A549 (cell line): ENCODE data around the gene CDX2. TPM values are rescaled to one million over a fixed set of nuclear protein-coding genes. Genes with fewer than 3 reads are reported as not detected.

ENCODE experiments used
- ATAC-seq, 2 experiments: fragments of 200-7000 bp in 1 of 2; fragments of >200 bp in 1 of 2; cut with Nextera tagmentation in 1 of 2; cut with Tn5 transposase in 1 of 2; 3 replicates each; pipeline versions ENCODE4 v1.8.0 to v1.9.1; 2018 to 2020; ENCODE audit warnings: mild to moderate bottlenecking in 1 of 2, moderate library complexity in 1 of 2
- CTCF ChIA-PET: fragments of 300-600 bp; sonication (Branson Sonifier 250); formaldehyde crosslinking; extraction: SDS; loops from one replicate; lab custom pipeline; 2021; ENCODE audit warnings: antibody characterized with exemption, inconsistent platforms; lab: Yijun Ruan, JAX
- POLR2A ChIA-PET: fragments of 350-600 bp; formaldehyde crosslinking; extraction: SDS; loops from one replicate; lab custom pipeline; 2021; ENCODE audit warnings: antibody characterized with exemption, inconsistent platforms; lab: Yijun Ruan, JAX
- DNase-seq, 2 experiments: peaks; one replicate each; pipeline versions ENCODE4 v3.0.0 to v3.0.0-alpha.2; 2011 to 2016; ENCODE audit warnings: low read depth in 1 of 2, low spot score in 1 of 2
- FAIRE-seq: peaks from 2 replicates; lab custom pipeline; 2011; peaks lifted over from hg19 to GRCh38; lab: Jason Lieb, UNC
- H3K27ac ChIP-seq, 2 experiments: fragments of >200 bp; sonication (Bioruptor Twin); formaldehyde crosslinking; 3 replicates each; pipeline ENCODE4 v1.5.1; 2016 to 2017
- H3K4me1 ChIP-seq: fragments of >200 bp; sonication (Bioruptor Twin); formaldehyde crosslinking; 3 replicates; pipeline ENCODE4 v1.6.1; 2016
- H3K4me2 ChIP-seq: fragments of >200 bp; sonication (Bioruptor Twin); formaldehyde crosslinking; 3 replicates; pipeline ENCODE4 v1.6.1; 2016
- H3K4me3 ChIP-seq: fragments of >200 bp; sonication (Bioruptor Twin); formaldehyde crosslinking; 3 replicates; pipeline ENCODE4 v1.5.1; 2016
- H3K9me3 ChIP-seq: fragments of >200 bp; sonication (Bioruptor Twin); formaldehyde crosslinking; 3 replicates; pipeline ENCODE4 v1.6.1; 2016
- BHLHE40 ChIP-seq: IDR thresholded peaks from 2 replicates; pipeline ENCODE4 v1.6.1; 2012; ENCODE audit warnings: low read depth, low read length, inconsistent platforms
- CBX2 ChIP-seq: fragments of 200-600 bp; sonication (generic); IDR thresholded peaks from 2 replicates; pipeline ENCODE4 v1.6.1; 2016; ENCODE audit warnings: low read depth, mild to moderate bottlenecking, borderline replicate concordance
- CEBPB ChIP-seq, 2 experiments: fragments of >200 bp in 1 of 2; sonication (Bioruptor Twin) in 1 of 2; formaldehyde crosslinking in 1 of 2; IDR thresholded peaks; 2 replicates each; pipeline ENCODE4 v1.6.1; 2012 to 2016
- CHD2 ChIP-seq: fragments of 150-350 bp; IDR thresholded peaks from 2 replicates; pipeline ENCODE4 v1.6.1; 2014; ENCODE audit warnings: low read length; ENCODE audit not compliant: partially characterized antibody
- EHMT2 ChIP-seq: fragments of 200-600 bp; sonication (generic); IDR thresholded peaks from 2 replicates; pipeline ENCODE4 v1.6.1; 2016; ENCODE audit warnings: antibody characterized with exemption, low read depth, mild to moderate bottlenecking, moderate library complexity
- EP300 ChIP-seq, 2 experiments: fragments of >200 bp; sonication (Bioruptor Twin); formaldehyde crosslinking; IDR thresholded peaks; 2 replicates in 1 of 2; 3 replicates in 1 of 2; pipeline ENCODE4 v1.6.1; 2016 to 2017
- ESRRA ChIP-seq: fragments of 150-350 bp; IDR thresholded peaks from 2 replicates; pipeline ENCODE4 v1.6.1; 2014; ENCODE audit warnings: mild to moderate bottlenecking, low read length, borderline replicate concordance
- FOSB ChIP-seq: fragments of 250-450 bp; sonication (Bioruptor Pico); IDR thresholded peaks from 2 replicates; pipeline ENCODE4 v1.5.0; 2020; ENCODE audit warnings: mild to moderate bottlenecking, moderate library complexity
- FOSL2 ChIP-seq, 2 experiments: fragments of 450-650 bp in 1 of 2; fragments of >200 bp in 1 of 2; sonication (Bioruptor Twin) in 1 of 2; formaldehyde crosslinking; IDR thresholded peaks; 2 replicates each; pipeline versions ENCODE4 v1.5.0 to v1.6.1; 2016 to 2020; ENCODE audit warnings: mild to moderate bottlenecking in 1 of 2, moderate library complexity in 1 of 2
- FOXS1 ChIP-seq: fragments of 250-450 bp; sonication (Bioruptor Pico); IDR thresholded peaks from 2 replicates; pipeline ENCODE4 v1.5.0; 2020; ENCODE audit warnings: mild to moderate bottlenecking, moderate library complexity
- HDAC2 ChIP-seq: fragments of 200-600 bp; sonication (generic); IDR thresholded peaks from 2 replicates; pipeline ENCODE4 v1.6.1; 2016
- HEYL ChIP-seq: fragments of 250-450 bp; sonication (Bioruptor Pico); IDR thresholded peaks from 2 replicates; pipeline ENCODE4 v1.8.0; 2021; ENCODE audit warnings: mild to moderate bottlenecking, moderate library complexity
- HOXB13 ChIP-seq: fragments of 250-450 bp; sonication (Bioruptor Pico); IDR thresholded peaks from 2 replicates; pipeline ENCODE4 v1.5.0; 2020; ENCODE audit warnings: low read depth, mild to moderate bottlenecking, moderate library complexity
- NPAS2 ChIP-seq: fragments of 250-450 bp; sonication (Bioruptor Pico); IDR thresholded peaks from 2 replicates; pipeline ENCODE4 v1.8.0; 2022; ENCODE audit warnings: mild to moderate bottlenecking, moderate library complexity, borderline replicate concordance
- NR3C1 ChIP-seq: fragments of >200 bp; sonication (Bioruptor Twin); formaldehyde crosslinking; IDR thresholded peaks from 3 replicates; pipeline ENCODE4 v1.6.1; 2017
- PHF8 ChIP-seq: fragments of 200-600 bp; sonication (generic); IDR thresholded peaks from 2 replicates; pipeline ENCODE4 v1.6.1; 2016; ENCODE audit warnings: low read depth, mild to moderate bottlenecking, antibody characterized with exemption, moderate library complexity, borderline replicate concordance
- POLR2A ChIP-seq: IDR thresholded peaks from 2 replicates; pipeline ENCODE4 v1.6.1; 2012; ENCODE audit warnings: mild to moderate bottlenecking, low read length
- POLR2AphosphoS2 ChIP-seq: conservative IDR thresholded peaks from 2 replicates; pipeline ENCODE4 v1.6.1; 2012; ENCODE audit warnings: low read length, improper control_type of control experiment, inconsistent platforms
- RAD21 ChIP-seq, 2 experiments: fragments of >200 bp in 1 of 2; sonication (Bioruptor Twin) in 1 of 2; formaldehyde crosslinking in 1 of 2; IDR thresholded peaks in 1 of 2; conservative IDR thresholded peaks in 1 of 2; 2 replicates in 1 of 2; 3 replicates in 1 of 2; pipeline ENCODE4 v1.6.1; 2012 to 2018; ENCODE audit warnings: inconsistent platforms in 1 of 2
- SMC3 ChIP-seq: fragments of >200 bp; sonication (Bioruptor Twin); formaldehyde crosslinking; IDR thresholded peaks from 3 replicates; pipeline ENCODE4 v1.6.1; 2018; ENCODE audit warnings: inconsistent platforms
- SREBF2 ChIP-seq: fragments of 450-650 bp; IDR thresholded peaks from 2 replicates; pipeline ENCODE4 v1.6.1; 2014; ENCODE audit warnings: mild to moderate bottlenecking, moderate library complexity
- TP53 ChIP-seq: fragments of 250-450 bp; sonication (Bioruptor Pico); IDR thresholded peaks from 2 replicates; pipeline ENCODE4 v1.5.0; 2021; ENCODE audit warnings: mild to moderate bottlenecking, moderate library complexity
- ZNF302 ChIP-seq: fragments of 250-450 bp; sonication (Bioruptor Pico); IDR thresholded peaks from 2 replicates; pipeline ENCODE4 v1.9.0; 2021; ENCODE audit warnings: inconsistent platforms, mild to moderate bottlenecking, moderate library complexity
- WGBS: methylation state at CpG from one replicate; pipeline ENCODE4 v1.1.6; 2017; ENCODE audit errors: missing lambda C conversion rate; 5-methylcytosine and 5-hydroxymethylcytosine counted together
- polyA plus RNA-seq, 4 experiments: library from polyadenylated mRNA; depleted of rRNA in 3 of 4; stranded (reverse); fragments of >200 nt; fragmentation: RNase III in 1 of 4; extraction: RNeasy Plus Mini Kit Qiagen cat#74134 plus additional on column Dnase treatment in 1 of 4; gene quantifications; 2 replicates in 3 of 4; 3 replicates in 1 of 4; pipeline ENCODE4 v1.2.3, GENCODE V29; 2011 to 2017
- TF ChIP-seq, protein P1 (sequence below): fragments of 250-450 bp; sonication (Bioruptor Pico); IDR thresholded peaks from 2 replicates; pipeline ENCODE4 v1.5.0; 2021; ENCODE audit warnings: mild to moderate bottlenecking, moderate library complexity, borderline replicate concordance
- TF ChIP-seq, protein P2 (sequence below): IDR thresholded peaks from 2 replicates; pipeline ENCODE4 v1.6.1; 2012
- TF ChIP-seq, protein P3 (sequence below): fragments of >200 bp; sonication (Bioruptor Twin); formaldehyde crosslinking; IDR thresholded peaks from 3 replicates; pipeline ENCODE4 v1.5.1; 2016
- TF ChIP-seq, protein P4 (sequence below): fragments of 450-650 bp; IDR thresholded peaks from 2 replicates; pipeline ENCODE4 v1.6.1; 2014; ENCODE audit warnings: antibody characterized with exemption
- TF ChIP-seq, protein P5 (sequence below): fragments of 150-350 bp; IDR thresholded peaks from 2 replicates; pipeline ENCODE4 v1.6.1; 2014; ENCODE audit warnings: low read depth, mild to moderate bottlenecking, low read length

Gene CDX2
- polyA plus RNA-seq, 2 of the 4 experiments (the other 2 are of a cell fraction) = 0.14 to 0.19 TPM

DNA sequence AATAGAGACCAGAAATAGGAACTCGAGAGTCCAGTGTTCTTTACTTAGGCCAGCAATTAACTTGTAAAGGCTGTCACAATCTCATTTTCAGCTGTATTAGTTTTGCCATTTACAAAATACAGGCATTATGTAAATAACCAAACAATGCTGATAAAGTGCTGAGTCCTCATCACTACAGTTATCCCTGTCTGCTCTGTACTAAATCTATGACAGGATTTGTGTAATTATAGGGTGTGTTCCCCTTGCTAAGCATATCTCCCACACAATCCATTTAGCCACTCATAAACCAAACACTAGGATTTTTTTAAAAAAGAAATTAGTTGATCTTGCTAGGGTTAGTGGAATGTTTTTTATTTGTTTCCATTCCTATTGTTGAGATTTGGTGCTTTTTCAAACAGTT is 26.1 kb downstream of the CDX2 start (continued):
- TF ChIP-seq, protein P1, sequence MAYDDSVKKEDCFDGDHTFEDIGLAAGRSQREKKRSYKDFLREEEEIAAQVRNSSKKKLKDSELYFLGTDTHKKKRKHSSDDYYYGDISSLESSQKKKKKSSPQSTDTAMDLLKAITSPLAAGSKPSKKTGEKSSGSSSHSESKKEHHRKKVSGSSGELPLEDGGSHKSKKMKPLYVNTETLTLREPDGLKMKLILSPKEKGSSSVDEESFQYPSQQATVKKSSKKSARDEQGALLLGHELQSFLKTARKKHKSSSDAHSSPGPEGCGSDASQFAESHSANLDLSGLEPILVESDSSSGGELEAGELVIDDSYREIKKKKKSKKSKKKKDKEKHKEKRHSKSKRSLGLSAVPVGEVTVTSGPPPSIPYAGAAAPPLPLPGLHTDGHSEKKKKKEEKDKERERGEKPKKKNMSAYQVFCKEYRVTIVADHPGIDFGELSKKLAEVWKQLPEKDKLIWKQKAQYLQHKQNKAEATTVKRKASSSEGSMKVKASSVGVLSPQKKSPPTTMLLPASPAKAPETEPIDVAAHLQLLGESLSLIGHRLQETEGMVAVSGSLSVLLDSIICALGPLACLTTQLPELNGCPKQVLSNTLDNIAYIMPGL (CRISPR knock-in tag) = no peak
- TF ChIP-seq PHF8 = no peak
- TF ChIP-seq, protein P2, sequence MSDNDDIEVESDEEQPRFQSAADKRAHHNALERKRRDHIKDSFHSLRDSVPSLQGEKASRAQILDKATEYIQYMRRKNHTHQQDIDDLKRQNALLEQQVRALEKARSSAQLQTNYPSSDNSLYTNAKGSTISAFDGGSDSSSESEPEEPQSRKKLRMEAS = no peak
- TF ChIP-seq BHLHE40 = no peak
- TF ChIP-seq RAD21 (conservative IDR thresholded peaks at IDR 0.05 in 1 of 2, IDR thresholded peaks at IDR 0.05 in 1 of 2) = no peak

DNA sequence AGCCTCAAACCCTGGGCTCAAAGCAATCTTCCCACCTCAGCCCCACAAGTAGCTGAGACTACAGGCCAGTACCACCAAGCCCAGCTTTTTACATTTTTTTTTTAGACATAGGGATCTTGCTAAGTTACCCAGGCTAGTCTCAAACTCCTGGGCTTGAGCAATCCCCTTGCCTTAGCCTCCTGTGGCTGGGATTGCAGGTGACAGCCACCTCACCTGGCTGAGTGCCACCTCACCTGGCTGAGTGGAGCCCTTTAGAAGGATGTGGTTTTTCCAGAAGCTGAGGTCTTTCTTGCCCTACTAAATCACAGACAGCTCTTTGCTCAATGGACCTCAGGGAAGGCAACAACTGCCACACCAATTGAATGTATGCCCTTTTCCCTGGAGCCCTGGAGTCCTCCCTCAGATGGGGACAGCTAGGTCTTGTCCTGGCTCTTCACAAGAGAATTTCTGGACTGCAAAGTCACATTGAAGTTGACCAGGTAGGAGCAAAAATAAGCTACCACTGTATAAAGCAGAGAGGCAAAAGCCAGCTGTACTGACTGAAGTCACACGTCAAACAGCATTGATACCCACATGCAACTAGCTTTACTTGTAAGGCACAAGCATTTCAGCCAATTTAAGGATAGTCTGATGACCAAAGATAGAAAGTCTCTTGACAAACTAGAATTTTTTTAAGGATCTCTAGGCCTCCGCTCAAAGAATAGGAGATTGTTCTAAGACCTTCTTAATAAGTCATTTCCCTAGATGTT is 35.4 kb downstream of the CDX2 start:
- POLR2A ChIA-PET = interaction anchor here (0.6 kb wide), 1 partner anchor 20 kb away, joined by 3 read pairs; no protein-coding TSS in a partner anchor
- H3K27ac ChIP-seq = no peak overlapping the region
- TF ChIP-seq POLR2A (no peak), SREBF2 (no peak), CBX2 (no peak), FOXS1 (CRISPR knock-in tag) (no peak), TP53 (CRISPR knock-in tag) (no peak), HOXB13 (CRISPR knock-in tag) (no peak), RAD21 (conservative IDR thresholded peaks at IDR 0.05 in 1 of 2, IDR thresholded peaks at IDR 0.05 in 1 of 2) (no peak), EHMT2 (no peak), FOSB (CRISPR knock-in tag) (no peak), PHF8 (no peak), CHD2 (no peak), EP300 (IDR thresholded peaks at IDR 0.05) (no peak), SMC3 (no peak)
- TF ChIP-seq, all 56 proteins: peak for 0
- H3K4me1 ChIP-seq = no peaks in the 10 kb centered on the region
- no peak for ATAC-seq
- no peaks in the 10 kb centered on the region for H3K9me3 ChIP-seq
- no peak for DNase-seq
- H3K4me2 ChIP-seq = no peak overlapping the region
- 71% methylated on average over 2 of the region's 2 CpGs for WGBS
- no peak for FAIRE-seq
- CTCF ChIA-PET = interaction anchor here (0.7 to 1.7 kb wide), 2 partner anchors 9 to 21 kb away, joined by 3 to 4 read pairs; no protein-coding TSS in a partner anchor
- H3K4me3 ChIP-seq = no peak overlapping the region

DNA sequence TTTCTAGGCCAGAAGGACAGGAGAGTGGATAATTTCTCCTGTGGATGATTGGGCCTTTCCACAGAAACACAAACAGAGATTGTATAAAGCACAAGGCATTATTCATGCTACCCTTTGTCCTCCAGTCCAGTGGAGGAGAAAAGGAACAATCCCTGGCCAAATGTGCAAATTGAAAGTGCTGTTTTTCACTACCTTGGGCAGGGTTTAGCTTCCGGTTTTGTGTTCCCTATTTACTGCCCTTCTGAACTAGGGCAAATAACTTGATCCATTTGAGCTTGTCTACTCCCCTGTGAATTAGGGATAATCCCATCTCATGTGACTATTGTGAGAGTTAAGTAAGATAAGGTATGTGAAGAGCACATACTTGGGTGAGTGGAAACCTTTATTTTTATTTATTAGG is 36.0 kb downstream of the CDX2 start:
- CTCF ChIA-PET = interaction anchor here (0.6 to 1.7 kb wide), 3 partner anchors 9 to 572 kb away, joined by 3 to 5 read pairs (median 4); no protein-coding TSS in a partner anchor
- DNase-seq = no peak
- no peak overlapping the region for H3K4me2 ChIP-seq
- TF ChIP-seq, protein P3, sequence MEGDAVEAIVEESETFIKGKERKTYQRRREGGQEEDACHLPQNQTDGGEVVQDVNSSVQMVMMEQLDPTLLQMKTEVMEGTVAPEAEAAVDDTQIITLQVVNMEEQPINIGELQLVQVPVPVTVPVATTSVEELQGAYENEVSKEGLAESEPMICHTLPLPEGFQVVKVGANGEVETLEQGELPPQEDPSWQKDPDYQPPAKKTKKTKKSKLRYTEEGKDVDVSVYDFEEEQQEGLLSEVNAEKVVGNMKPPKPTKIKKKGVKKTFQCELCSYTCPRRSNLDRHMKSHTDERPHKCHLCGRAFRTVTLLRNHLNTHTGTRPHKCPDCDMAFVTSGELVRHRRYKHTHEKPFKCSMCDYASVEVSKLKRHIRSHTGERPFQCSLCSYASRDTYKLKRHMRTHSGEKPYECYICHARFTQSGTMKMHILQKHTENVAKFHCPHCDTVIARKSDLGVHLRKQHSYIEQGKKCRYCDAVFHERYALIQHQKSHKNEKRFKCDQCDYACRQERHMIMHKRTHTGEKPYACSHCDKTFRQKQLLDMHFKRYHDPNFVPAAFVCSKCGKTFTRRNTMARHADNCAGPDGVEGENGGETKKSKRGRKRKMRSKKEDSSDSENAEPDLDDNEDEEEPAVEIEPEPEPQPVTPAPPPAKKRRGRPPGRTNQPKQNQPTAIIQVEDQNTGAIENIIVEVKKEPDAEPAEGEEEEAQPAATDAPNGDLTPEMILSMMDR = no peak
- no peak for TF ChIP-seq RAD21 (conservative IDR thresholded peaks at IDR 0.05 in 1 of 2, IDR thresholded peaks at IDR 0.05 in 1 of 2)
- TF ChIP-seq NR3C1 = no peak
- no peak for TF ChIP-seq CBX2
- TF ChIP-seq HEYL = no peak
- no peak for TF ChIP-seq FOSL2 (IDR thresholded peaks at IDR 0.05)
- no peak for TF ChIP-seq FOSL2 (CRISPR knock-in tag; IDR thresholded peaks at IDR 0.05)
- TF ChIP-seq, protein P4, sequence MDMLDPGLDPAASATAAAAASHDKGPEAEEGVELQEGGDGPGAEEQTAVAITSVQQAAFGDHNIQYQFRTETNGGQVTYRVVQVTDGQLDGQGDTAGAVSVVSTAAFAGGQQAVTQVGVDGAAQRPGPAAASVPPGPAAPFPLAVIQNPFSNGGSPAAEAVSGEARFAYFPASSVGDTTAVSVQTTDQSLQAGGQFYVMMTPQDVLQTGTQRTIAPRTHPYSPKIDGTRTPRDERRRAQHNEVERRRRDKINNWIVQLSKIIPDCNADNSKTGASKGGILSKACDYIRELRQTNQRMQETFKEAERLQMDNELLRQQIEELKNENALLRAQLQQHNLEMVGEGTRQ = no peak
- TF ChIP-seq FOSB (CRISPR knock-in tag) = no peak
- TF ChIP-seq CEBPB (IDR thresholded peaks at IDR 0.05) = no peak
- TF ChIP-seq ESRRA = no peak
- TF ChIP-seq ZNF302 = no peak
- TF ChIP-seq POLR2AphosphoS2 = no peak
- no peak for TF ChIP-seq HDAC2
- no peak for TF ChIP-seq NPAS2 (CRISPR knock-in tag)
- TF ChIP-seq, protein P5, sequence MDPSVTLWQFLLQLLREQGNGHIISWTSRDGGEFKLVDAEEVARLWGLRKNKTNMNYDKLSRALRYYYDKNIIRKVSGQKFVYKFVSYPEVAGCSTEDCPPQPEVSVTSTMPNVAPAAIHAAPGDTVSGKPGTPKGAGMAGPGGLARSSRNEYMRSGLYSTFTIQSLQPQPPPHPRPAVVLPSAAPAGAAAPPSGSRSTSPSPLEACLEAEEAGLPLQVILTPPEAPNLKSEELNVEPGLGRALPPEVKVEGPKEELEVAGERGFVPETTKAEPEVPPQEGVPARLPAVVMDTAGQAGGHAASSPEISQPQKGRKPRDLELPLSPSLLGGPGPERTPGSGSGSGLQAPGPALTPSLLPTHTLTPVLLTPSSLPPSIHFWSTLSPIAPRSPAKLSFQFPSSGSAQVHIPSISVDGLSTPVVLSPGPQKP = no peak
- TF ChIP-seq, all 56 proteins: peak for 0
- FAIRE-seq (no peak), ATAC-seq (no peak)
- no peak overlapping the region for H3K4me3 ChIP-seq
- POLR2A ChIA-PET = no interaction called here
- 80% methylated on average over 1 of the region's 1 CpG for WGBS
- H3K9me3 ChIP-seq = no peaks in the 10 kb centered on the region
- no peak overlapping the region for H3K27ac ChIP-seq
- H3K4me1 ChIP-seq = no peaks in the 10 kb centered on the region
